ENCODE results near the gene RAB4A.

Gene RAB4A

DNA sequence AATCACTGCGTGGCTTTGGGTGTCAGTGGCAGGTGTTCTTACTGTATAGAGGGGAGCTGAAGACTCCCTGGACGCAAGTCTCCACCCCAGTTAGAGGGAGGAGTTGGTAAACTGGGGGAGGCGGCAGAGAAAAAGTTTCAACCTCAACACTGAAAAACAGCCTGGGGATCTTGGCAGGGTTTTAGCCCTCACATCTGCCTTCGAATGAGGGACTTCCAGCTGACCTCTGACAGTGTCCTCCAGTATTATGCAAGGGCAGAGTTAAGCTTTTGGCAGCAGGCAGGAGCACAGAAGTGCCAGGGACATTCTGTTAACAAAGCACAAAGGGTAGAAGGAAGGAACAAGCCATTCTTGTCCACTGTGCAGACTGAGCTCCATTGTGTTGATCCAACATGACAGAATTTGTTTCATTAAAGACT, 41.2 kb upstream of the RAB4A start:
- no peaks in the 10 kb centered on the region for H3K36me3 ChIP-seq (ENCODE audit: control insufficient read depth, insufficient read depth, low read length)
- no peaks in the 10 kb centered on the region for H3K79me2 ChIP-seq
- peaks cover 7% of the 10 kb centered on the region for H3K4me1 ChIP-seq
- peak overlapping the region; percentile 58 for H3K27ac ChIP-seq
- no peak overlapping the region for H3K9ac ChIP-seq
- H3K27me3 ChIP-seq (ENCODE audit: control insufficient read depth, insufficient read depth, low read length), result no peaks in the 10 kb centered on the region
- H2AFZ ChIP-seq, result peak overlapping the region; percentile 80
- H3K9me3 ChIP-seq (ENCODE audit: control insufficient read depth, low read length), result no peaks in the 10 kb centered on the region
- H3K4me2 ChIP-seq (ENCODE audit: low read length), result peak overlapping the region; percentile 60
- TF ChIP-seq, protein P1, sequence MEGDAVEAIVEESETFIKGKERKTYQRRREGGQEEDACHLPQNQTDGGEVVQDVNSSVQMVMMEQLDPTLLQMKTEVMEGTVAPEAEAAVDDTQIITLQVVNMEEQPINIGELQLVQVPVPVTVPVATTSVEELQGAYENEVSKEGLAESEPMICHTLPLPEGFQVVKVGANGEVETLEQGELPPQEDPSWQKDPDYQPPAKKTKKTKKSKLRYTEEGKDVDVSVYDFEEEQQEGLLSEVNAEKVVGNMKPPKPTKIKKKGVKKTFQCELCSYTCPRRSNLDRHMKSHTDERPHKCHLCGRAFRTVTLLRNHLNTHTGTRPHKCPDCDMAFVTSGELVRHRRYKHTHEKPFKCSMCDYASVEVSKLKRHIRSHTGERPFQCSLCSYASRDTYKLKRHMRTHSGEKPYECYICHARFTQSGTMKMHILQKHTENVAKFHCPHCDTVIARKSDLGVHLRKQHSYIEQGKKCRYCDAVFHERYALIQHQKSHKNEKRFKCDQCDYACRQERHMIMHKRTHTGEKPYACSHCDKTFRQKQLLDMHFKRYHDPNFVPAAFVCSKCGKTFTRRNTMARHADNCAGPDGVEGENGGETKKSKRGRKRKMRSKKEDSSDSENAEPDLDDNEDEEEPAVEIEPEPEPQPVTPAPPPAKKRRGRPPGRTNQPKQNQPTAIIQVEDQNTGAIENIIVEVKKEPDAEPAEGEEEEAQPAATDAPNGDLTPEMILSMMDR (IDR thresholded peaks at IDR 0.05), result no peak
- H3K4me3 ChIP-seq (ENCODE audit: low read depth, low read length), result peak overlapping the region; percentile 18

DNA sequence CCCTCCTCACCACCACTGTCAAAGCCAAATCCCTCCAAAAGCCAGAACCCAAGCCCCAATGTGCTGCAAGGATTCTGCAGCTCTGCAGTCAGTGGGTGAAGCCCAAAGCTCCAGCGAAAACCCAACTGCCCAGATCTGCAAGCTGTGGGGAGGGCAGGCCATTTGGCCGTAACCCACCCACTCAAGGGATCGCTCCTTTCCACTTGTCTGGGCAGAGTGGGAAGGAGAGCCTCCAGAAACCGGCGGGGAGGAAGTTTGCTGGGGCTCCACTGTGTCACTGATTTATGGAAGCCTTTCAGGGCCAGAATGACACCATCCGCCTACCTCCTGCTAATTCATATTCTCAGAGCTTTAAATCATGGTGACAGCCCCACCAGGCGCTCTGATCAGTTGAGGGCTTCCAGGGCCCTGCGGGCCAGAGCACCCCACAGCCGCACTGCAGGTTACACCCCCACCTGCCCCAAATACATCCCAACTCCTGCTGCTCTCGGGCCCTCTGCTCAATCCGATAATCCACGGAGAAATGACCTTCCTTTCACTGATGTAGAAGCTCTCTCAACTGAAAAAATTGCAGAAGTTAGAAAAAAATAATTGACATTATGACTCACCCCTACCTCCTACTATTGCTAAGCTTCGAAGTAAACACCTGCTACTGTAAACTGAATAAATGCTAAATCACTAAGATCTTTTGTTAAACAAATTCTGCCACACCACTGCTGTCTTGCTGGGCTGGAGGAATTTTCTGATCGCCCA, 40.6 kb upstream of the RAB4A start:
- Histone ChIP-seq H3K27me3 (ENCODE audit: control insufficient read depth, insufficient read depth, low read length) (no peaks in the 10 kb centered on the region), H3K9me3 (ENCODE audit: control insufficient read depth, low read length) (no peaks in the 10 kb centered on the region), H3K4me1 (peaks cover 7% of the 10 kb centered on the region), H3K79me2 (no peaks in the 10 kb centered on the region), H3K9ac (no peak overlapping the region), H3K36me3 (ENCODE audit: control insufficient read depth, insufficient read depth, low read length) (no peaks in the 10 kb centered on the region), H3K4me2 (ENCODE audit: low read length) (peak overlapping the region; percentile 60), H2AFZ (peak overlapping the region; percentile 80), H3K27ac (peak overlapping the region; percentile 58), H3K4me3 (ENCODE audit: low read depth, low read length) (no peak overlapping the region)
- TF ChIP-seq, protein P1 (IDR thresholded peaks at IDR 0.05), result no peak

DNA sequence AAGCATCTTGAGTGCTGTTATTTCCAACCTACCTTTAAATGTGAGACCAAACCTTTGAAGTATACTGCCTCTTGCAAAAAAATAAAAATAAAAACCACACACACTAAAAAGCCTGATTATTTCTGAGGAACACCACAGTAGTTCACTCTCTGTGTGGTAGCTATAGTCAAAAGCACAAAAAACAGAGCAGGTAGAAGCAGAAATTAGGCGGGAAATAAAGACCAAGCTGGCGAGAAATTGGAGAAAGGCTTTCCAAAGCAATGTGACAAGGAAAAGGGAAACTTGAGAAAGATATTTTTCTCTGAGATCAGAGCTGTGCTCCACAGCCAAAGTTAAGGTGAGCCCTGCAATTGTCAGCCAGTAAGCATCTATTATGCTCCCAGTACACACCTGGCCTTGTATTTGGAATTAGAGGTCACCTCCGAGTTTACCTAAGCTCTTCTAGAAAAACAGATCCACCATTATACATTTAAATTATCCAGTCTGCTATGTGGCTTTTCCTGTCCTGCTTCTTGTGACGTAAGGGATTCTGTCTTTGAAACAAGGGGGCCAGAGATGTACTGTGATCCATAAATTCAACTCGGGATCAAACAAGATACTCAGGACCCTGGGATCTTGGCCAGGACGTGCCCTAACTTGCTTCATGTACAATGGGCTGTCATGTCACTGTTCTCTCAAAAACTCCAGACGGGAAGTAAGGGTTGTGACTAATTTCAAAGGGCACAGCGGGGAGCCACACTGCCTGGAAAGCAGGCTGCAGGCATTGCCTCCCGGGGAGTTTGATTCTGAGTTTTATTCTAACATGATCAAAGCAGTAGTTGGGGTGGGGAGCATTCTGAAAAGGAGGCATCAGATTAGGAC, 39.8 kb upstream of the RAB4A start:
- Histone ChIP-seq H3K9ac (no peak overlapping the region), H3K27me3 (ENCODE audit: control insufficient read depth, insufficient read depth, low read length) (no peaks in the 10 kb centered on the region), H3K36me3 (ENCODE audit: control insufficient read depth, insufficient read depth, low read length) (no peaks in the 10 kb centered on the region), H2AFZ (no peak overlapping the region), H3K27ac (no peak overlapping the region), H3K79me2 (no peaks in the 10 kb centered on the region), H3K4me1 (peaks cover 7% of the 10 kb centered on the region), H3K9me3 (ENCODE audit: control insufficient read depth, low read length) (no peaks in the 10 kb centered on the region), H3K4me2 (ENCODE audit: low read length) (no peak overlapping the region), H3K4me3 (ENCODE audit: low read depth, low read length) (no peak overlapping the region)
- TF ChIP-seq, protein P1 (IDR thresholded peaks at IDR 0.05), result no peak

DNA sequence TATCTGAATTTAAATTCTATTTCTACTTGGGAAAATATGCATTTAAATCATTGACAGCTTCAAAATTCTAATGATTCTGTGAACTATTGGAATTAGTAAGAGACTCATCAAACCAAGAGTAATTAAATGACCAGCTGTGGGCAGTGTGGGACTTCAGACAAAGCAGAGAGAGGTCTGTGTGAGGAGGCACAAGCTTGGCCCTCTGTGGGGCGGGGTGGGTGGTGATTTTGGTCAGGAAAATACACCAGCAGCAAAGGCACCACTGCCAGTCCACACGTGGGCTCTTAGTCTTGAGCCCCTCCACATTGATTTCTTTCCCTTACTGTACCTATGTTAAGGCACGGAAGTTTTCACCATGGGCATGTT, 39.2 kb upstream of the RAB4A start:
- Histone ChIP-seq H3K4me3 (ENCODE audit: low read depth, low read length) (no peak overlapping the region), H3K4me2 (ENCODE audit: low read length) (no peak overlapping the region), H3K36me3 (ENCODE audit: control insufficient read depth, insufficient read depth, low read length) (no peaks in the 10 kb centered on the region), H3K4me1 (peaks cover 7% of the 10 kb centered on the region), H3K9ac (no peak overlapping the region), H3K27ac (no peak overlapping the region), H3K9me3 (ENCODE audit: control insufficient read depth, low read length) (no peaks in the 10 kb centered on the region), H3K27me3 (ENCODE audit: control insufficient read depth, insufficient read depth, low read length) (no peaks in the 10 kb centered on the region), H2AFZ (no peak overlapping the region), H3K79me2 (no peaks in the 10 kb centered on the region)
- TF ChIP-seq, protein P1 (IDR thresholded peaks at IDR 0.05), result no peak
